LoVo (cell line): ENCODE measurements around the gene CXorf65.

Source experiments
- DNase-seq: peaks from one replicate; pipeline ENCODE4 v3.0.0-alpha.2; 2016; ENCODE audit warnings: low spot score

CXorf65 gene

DNA sequence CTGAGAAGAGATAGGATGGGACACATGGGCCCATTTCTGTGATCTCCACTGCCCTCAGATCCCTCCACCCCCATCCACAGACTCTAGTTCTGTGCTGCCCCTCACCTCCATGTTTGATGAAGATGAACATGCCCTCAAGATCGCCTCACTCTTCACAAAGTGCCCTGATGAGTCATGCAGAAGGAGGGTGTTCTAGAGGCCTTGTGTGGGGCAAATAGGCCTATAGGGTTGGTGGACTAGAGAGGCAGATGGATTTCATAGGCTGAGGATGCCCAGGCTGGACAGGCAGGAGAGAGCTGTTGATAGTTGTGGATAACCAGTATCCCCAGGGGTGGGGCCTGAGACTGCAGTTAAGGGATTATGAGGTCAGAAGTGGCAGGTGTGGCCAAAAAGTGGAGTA, at the start of gene CXorf65:
Gene CXorf65, minus strand, starts transcription at position 314 of the 400 bp plus-strand sequence. Its CDS starts 184 bp downstream, at position 130.
- DNase-seq, result no peak

DNA sequence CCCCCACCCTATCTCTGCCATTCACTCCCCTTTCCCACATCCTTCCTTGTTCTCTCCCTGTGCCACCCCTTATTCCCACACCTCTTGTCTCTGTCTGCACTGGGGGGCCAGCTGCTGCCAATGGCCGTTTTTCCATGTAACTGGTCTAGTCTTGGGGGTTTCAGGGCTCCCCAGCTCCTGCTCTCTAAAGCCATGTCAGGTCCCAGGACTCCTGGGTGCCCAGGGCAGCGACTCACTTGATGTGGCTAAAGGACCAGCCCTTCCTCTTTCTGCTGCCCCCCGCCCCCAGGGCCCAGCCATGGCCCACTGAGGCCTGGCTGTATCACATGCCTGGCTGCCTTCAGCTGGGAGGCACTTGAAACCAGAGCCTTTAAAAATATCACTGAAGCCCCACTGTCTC, 48.1 kb upstream of the CXorf65 start:
- no peak for DNase-seq

DNA sequence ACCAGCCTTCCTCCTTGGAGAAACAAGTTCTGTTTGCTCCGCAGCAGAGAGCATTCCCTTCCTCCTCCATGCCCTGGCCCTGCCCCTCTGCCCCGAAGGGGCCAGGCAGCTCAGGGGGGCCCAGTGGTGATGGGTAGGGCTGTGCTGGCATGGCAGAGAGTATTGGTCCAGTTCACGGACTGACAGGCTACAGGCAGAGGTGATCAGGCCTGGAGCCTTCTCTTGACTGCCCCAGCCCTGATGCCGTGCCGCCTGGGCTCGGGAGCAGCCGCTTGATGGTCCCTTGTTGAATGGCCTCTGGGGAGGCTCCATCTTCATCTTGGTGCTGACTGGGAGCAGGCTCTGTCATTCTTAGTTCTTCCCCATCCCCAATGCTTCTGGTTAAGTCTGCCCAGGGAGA, 47.7 kb upstream of the CXorf65 start:
- DNase-seq, result no peak

DNA sequence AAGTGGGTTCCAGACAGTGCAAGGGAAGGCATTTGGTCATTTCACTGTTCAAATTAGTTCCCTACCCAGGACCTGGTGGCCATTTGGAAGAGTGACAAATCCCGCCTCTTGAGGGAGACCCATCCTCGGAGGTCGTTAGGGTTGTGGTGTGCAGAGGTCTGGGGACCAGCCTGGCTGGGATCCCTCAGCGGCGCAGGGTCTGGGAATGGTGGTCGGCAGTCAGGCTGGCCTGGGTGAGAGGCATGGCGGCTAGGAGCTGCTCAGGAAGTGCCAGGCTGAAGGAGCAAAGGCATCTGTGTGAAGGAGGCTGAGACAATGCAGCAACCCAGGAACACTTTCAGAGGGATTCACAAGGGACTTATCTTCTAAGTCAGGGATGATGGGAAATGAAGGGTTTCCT, 44.8 kb upstream of the CXorf65 start:
- no peak for DNase-seq

DNA sequence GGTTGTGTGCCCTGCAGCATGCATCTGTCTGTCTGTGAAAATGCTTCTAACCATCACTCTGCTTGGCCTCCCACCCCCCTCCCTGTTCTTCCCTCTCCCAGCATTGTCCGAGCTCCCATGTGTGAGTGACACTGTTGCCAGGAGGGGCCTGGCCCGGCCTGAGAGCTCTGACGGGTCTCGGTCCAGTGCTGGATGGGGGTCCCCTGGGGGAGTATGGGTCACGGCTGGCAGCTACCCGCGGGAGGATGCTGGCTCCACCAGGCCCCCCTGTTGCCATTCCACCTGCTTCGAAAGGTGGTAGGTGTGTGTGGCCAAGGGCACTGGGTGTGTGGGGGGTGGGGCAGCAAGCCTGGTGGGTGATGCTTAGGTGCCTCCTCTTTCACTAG, 41.7 kb upstream of the CXorf65 start:
- DNase-seq, result no peak

DNA sequence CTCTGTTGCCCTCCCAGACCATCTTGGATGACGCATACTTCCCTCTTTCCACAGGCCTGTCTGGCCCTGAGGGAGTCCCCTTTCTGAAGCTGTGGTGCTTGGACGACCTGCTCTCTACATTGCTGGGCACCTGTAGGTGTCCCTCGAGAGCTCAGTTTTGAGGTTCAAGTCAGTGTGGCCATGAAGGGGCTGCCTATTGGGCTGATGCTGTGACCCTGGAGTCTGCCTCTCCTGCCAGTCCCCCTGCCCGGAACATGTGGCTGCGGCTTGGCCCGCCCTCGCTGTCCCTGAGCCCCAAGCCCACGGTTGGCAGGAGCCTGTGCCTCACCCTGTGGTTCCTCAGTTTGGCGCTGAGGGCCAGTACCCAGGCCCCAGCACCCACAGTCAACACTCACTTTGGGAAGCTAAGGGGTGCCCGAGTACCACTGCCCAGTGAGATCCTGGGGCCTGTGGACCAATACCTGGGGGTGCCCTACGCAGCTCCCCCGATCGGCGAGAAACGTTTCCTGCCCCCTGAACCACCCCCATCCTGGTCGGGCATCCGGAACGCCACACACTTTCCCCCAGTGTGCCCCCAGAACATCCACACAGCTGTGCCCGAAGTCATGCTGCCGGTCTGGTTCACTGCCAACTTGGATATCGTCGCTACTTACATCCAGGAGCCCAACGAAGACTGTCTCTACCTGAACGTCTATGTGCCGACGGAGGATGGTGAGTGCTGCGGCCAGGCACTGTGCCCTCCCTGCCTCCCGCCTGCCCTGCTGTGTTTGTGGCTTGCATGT, 41.1 kb upstream of the CXorf65 start:
- DNase-seq, result no peak

DNA sequence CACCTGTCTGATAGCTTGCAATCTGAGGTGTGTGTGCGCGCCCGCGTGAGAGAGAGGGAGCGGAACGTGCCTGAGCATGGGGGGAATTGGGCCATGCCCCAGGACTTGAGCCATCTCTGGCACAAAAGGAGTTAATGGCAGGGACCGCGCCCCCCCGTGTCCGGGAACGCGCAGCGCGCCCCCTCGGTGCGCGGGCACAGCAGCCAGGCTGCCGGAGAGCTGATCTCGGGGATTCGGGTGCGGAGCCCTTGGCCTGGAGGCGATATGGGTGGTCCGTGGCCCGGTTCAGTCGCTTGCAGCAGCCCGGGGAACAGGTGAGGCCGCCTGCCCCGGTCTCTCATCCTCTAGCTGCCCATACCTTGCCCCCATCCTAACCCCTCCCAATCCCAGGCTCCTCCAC, 38.1 kb upstream of the CXorf65 start, which contains the start of gene NLGN3:
Gene NLGN3, plus strand, starts transcription at position 191 of the 400 bp plus-strand sequence. CDS start 2,909 bp downstream, outside the sequence.
- no peak for DNase-seq

DNA sequence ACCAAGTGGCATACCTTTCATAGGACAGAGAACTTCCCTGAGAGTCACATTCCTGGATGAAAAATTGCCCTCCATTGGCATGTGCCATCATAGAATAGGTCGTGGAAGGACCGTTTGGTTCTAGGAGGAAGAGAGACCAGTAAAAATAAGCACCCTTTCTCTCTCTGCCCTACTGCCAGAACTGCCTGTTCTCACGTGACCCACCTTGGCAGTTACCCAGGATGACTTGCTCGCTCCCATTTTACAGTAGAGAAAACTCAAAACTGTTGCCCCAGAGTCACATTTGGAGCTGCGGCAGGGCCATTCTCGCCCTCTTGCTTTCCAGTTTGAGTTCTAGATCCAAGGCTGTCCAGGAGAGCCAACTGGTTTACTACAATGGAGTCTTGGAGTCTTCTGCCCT, 37.0 kb upstream of the CXorf65 start:
- no peak for DNase-seq

DNA sequence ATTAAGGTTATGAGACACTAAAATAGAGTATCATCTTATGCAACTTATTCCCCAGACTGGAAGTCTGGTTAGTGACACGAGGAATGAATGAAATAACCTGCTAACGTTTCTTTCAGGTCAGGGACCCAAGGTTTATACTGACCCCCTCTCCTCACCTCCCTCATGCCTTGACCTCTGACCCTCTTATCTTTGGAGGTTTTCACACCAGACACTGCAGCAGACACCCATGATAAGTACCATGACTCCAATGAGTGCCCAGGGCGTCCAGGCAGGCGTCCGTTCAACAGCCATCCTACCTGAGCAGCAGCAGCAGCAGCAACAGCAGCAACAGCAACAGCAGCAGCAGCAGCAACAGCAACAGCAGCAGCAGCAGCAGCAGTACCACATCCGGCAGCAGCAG, 33.9 kb upstream of the CXorf65 start:
- no peak for DNase-seq

DNA sequence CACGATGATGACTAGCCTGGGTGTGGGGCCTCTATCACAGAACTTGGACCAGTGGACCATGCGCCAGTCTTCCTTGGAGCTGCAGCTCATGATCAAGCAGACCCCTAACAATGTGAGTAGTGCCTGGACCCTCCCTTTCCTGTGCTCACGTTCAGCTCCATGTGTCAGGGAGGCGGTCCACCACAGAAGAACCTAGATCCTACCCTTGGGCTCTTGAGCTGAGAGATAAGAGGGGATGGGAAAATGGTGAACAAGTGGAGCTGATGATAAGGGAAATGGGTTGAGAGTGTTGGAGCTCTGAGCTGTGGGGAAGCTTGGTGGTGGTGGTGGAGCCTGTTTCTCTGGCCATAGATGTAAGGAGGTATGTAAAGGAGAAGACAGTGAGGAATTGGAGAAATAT, 25.0 kb upstream of the CXorf65 start:
- DNase-seq, result no peak

DNA sequence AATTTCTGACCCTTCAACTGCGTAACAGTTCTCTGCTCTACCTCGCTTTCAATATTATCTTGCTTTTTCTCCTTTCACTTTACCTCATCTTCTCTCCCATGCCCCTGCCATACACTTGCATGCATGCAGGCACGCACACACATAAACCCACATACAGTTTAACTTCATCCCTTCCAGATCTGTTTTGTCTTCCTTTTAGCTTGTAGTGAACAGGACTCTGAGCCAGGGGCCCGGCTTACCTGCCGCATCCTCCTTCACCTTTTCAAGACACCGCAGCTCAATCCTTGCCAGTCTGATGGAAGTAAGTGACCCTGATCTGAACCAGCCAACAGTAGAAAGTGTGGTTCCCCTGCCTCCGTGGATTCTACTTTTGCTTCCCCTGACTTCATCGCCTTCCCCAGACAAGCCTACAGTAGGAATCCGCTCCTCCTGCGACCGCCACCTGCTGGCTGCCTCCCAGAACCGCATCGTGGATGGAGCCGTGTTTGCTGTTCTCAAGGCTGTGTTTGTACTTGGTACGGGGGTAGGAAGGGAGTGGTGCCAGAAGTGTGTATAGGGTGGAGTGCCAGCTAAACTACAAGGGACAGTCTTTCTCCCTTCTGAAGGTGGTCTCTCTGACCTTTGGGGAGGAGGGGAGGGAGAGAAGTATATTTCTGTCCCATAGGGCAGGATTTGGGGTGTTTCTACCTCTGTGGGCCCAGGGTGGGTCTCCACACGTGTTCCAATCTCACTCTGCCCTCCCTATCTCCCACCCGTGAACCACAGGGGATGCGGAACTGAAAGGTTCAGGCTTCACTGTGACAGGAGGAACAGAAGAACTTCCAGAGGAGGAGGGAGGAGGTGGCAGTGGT, 22.6 kb upstream of the CXorf65 start:
- peak; percentile 11 for DNase-seq

DNA sequence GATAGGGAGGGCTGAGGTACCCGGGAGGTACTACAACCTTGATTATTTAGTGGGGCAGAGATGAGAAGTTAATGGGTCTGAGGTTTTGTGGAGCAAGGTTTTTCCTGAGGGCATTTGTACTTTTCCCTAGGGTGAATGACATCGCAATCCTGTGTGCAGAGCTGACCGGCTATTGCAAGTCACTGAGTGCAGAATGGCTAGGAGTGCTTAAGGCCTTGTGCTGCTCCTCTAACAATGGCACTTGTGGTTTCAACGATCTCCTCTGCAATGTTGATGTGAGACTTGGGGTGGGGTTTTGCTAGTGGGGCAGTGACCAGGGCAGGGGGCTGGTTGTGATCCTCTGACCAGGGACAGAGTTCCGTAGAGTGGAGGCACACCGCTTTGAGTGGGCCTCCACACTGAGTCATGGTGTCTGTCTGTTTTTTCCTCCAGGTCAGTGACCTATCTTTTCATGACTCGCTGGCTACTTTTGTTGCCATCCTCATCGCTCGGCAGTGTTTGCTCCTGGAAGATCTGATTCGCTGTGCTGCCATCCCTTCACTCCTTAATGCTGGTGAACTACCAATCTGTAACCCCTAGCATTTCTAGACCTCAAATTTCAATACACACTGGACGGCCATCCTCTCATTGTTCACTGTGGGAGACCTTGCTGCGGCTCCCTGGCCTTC, 21.8 kb upstream of the CXorf65 start:
- DNase-seq, result no peak

DNA sequence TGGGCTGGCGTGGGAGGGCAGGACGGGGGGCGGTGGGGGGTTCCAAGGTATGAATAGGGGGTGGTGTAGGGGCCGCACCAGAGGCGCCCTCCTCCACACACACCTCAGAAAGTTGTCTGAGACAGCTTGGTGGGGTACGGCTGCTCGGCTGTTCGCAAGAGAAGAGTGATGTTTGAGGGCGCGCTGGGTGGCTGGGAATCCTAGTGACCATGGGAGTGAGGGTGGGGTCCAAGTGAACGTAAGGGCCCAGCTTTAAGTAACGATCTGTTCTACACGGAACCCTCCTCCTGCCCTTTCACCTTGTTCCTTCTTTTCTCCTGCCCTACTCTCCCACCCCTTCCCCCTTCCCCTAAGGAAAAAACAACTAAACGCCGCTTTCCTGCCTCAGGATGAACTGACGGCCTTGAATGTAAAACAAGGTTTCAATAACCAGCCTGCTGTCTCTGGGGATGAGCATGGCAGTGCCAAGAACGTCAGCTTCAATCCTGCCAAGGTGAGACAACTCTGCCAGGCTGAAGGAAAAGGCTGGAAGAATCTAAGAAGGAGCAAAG, 12.5 kb upstream of the CXorf65 start:
- DNase-seq, result no peak

DNA sequence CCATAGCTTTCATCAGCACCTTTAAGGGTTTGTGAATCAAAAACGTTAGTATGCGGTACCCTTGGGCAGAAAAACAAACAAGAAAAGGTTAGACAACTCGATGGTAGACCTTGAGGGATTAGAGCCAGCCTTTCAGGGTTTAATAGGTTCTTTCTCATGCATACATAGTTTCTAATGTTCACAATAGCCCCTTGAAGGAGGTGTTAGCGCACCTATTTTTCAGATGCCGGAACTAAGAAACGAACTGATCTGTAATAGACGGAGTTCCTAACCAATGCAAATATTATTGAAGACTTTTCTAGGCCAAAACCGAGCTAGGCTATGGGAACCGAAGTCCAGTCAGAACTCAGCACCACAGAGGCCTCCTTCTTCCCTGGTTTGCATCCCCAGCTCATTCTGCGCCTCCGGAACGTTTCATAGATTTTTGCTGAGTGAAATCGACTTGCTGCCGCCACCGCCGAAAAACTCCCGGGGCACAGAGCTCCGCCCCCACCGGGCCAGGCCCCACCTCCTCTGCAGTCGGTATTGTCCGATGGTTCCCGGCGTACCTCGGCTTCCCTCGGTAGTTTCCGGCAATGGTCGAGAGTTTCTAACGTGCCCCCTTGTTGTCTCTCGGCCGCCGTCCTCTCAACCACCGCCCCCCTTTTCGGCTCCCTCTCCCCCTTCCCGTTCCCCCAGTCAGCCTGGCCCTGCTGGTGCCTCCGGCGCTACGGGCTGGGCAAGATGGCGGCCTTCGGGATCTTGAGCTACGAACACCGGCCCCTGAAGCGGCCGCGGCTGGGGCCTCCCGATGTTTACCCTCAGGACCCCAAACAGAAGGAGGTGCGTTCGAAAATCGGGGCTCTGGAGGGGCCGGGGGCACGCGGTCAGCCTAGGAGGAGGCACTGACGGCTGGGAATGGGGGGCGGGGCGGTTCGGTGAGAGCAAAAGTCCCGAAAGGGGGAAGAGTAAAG, 11.8 kb upstream of the CXorf65 start, which contains the start of gene MED12:
Gene MED12, plus strand, starts transcription at position 565 of the 953 bp plus-strand sequence. Its CDS starts 159 bp downstream, at position 724.
- DNase-seq, result peak; percentile 54

DNA sequence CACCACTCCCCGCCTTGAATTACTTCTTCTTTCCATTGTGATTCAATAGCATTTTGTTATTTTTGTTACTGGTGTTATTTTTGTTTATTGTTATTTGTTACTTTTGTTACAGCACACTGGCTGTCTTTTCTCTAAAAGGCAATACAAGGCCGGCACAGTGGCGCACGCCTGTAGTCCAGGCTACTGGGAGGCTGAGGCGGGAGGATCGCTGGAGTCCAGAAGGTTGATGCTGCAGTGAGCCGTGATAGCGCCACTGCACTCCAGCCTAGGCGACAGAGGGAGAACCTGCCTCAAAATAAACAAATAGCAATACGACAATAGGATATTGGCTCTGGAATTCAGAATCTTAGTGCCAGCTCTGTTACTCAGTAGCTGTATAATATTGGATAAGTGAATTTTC, 10.8 kb upstream of the CXorf65 start:
- DNase-seq, result no peak

DNA sequence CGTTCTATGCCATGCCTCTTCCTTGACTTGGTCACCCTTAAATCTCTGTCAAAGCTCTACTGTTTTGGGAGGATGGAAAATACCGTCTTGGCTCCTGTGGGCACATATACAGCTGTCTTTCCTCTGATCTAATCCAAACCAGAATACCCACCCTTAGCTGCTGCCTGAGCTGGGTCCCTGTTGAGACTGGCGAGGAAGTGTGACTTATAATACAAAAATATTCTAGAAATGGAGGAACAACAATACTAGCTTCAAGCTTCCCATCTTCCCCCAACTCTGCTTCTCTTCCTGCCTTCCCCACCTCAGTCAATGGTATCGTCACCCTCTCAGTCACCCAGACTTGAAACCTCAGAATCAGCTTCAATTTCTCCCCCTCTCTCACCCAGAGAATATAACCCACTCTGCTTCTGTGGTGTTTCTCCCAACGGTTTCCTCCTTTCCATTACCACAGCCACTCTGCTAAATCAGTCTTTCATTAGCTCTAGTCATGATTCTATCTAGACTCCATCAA, 5.4 kb upstream of the CXorf65 start:
- no peak for DNase-seq

DNA sequence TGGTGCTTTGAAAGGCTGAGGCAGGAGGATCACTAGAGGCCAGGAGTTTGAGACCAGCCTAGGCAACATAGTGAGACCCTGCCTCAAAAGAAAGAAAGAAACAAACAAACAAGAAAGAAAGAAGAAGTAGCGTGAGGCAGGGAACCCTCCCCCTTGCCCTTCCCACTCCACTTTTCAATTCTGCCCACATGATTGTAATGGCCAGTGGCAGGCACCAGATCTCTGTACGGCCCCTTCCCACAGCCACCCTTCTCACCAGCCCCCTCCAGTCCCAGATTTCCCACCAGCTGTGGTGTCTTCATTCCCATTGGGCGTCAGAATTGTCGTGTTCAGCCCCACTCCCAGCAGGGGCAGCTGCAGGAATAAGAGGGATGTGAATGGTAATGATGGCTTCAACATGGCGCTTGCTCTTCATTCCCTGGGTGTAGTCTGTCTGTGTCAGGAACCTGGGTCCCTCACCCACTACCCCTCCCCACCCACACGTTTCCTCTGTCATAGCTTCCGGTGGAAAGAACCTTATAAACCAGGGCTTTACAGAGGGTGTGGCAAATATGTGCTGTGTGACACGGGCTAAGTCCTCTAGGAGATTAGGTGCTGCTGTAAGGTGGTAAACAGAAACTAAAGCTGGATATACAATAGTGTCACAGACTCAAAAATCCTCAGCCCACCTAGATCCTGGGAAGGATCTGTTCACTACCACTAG, 4.8 kb upstream of the CXorf65 start, which contains the start of gene IL2RG:
Gene IL2RG, minus strand, starts transcription at position 437 of the 703 bp plus-strand sequence. Its CDS starts 38 bp downstream, at position 399.
- peak; percentile 42 for DNase-seq

DNA sequence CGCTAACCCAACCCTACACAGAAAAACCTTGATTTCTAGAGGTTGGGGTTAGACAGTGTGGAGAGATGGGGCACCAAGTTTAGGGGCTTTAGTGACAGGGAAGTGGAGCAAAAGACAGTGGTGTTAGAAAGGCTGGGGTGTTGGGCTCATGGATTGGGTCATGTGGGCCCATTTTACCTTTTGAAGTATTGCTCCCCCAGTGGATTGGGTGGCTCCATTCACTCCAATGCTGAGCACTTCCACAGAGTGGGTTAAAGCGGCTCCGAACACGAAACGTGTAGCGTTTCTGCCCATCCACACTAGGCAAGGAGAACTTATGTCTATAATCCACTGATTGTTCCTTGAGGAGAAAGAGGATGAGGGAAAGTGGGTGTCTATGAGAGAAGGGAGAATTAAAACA, 2.5 kb upstream of the CXorf65 start:
- DNase-seq, result no peak

DNA sequence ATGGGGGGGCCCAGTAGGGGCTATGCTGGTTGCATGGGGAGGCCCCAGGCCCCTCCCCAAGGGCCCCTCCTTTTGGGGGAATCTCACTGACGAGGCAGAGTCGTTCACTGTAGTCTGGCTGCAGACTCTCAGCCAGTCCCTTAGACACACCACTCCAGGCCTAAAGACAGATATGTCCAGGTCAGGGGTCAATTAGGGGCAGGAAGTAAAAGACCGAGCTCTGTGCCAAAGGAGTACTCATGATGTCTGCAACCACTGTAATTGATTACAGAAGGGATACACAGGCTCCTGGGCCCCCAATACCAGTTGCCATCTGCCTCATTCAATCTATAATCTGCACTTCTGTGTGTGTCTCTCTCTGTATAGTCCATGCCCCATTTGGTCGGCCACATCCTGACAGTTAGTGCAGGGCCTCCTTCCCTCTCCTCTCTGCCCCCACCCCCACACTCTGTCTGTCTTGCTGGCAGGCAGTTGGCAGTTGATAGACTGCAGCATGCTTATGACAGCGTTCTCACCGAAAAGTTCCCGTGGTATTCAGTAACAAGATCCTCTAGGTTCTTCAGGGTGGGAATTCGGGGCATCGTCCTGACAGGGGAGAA, 1.3 kb upstream of the CXorf65 start:
- DNase-seq, result no peak

DNA sequence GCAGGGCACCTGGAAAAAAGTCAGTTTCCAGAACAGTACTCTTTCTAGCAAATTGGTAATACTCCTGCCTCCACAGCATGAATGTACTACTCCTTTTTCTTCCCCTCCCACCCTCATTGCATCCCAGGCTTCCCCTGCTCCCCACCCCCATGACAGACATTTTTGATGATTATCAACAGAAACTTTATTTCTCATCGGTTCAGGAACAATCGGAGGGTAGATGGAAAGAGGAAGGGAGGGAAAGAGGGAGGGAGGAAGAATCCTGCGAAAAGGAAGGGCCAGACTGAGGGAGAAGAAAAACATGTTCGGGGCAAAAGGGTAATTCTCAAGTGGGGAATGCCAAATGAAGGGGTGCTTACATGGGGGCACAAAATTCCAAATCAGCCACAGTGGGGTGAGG, 705 bp upstream of the CXorf65 start:
- DNase-seq, result no peak
